Fibroblast of lung (primary cell): ENCODE results near the gene FASTKD1. TPM values are rescaled to one million over a fixed set of nuclear protein-coding genes. Genes with fewer than 3 reads are reported as not detected.

Experiments used
- DNase-seq, 2 donors: peaks; one replicate each; pipeline versions ENCODE4 v3.0.0 to v3.0.0-alpha.2; 2010; ENCODE audit warnings: low read depth in 2 of 2
- H2AFZ ChIP-seq: 2 replicates; pipeline ENCODE4 v1.5.1; 2012; ENCODE audit warnings: low read length, control low read depth, inconsistent platforms
- H3K27ac ChIP-seq: 2 replicates; pipeline ENCODE4 v1.5.1; 2011; ENCODE audit warnings: low read length, control low read depth; ENCODE audit not compliant: insufficient read depth
- H3K27me3 ChIP-seq: 2 replicates; pipeline ENCODE4 v1.5.1; 2011; ENCODE audit warnings: mild to moderate bottlenecking, low read length; ENCODE audit not compliant: control insufficient read depth, insufficient read depth
- H3K36me3 ChIP-seq: 2 replicates; pipeline ENCODE4 v1.5.1; 2011; ENCODE audit warnings: low read length; ENCODE audit not compliant: control insufficient read depth, insufficient read depth
- H3K4me1 ChIP-seq: 2 replicates; pipeline ENCODE4 v1.5.1; 2011; ENCODE audit warnings: low read length; ENCODE audit not compliant: control insufficient read depth, insufficient read depth; ENCODE audit errors: extremely low read depth
- H3K4me2 ChIP-seq: 2 replicates; pipeline ENCODE4 v1.5.1; 2011; ENCODE audit warnings: low read length, control low read depth; ENCODE audit not compliant: insufficient read depth; ENCODE audit errors: extremely low read depth
- H3K4me3 ChIP-seq, 4 experiments: fragments of 200-600 bp in 1 of 4; sonication (generic) in 1 of 4; replicated peaks in 1 of 4; 2 replicates each; pipeline ENCODE4 v1.5.1; 2011 to 2016; ENCODE audit warnings: low read length in 4 of 4, low read depth in 3 of 4, mild to moderate bottlenecking in 3 of 4, control low read depth in 2 of 4, inconsistent platforms in 1 of 4, mixed read lengths in 1 of 4; ENCODE audit not compliant: insufficient read depth in 1 of 4; ENCODE audit errors: control extremely low read depth in 1 of 4
- H3K79me2 ChIP-seq: 2 replicates; pipeline ENCODE4 v1.5.1; 2012; ENCODE audit warnings: mild to moderate bottlenecking, low read length, inconsistent platforms; ENCODE audit not compliant: control insufficient read depth, insufficient read depth
- H3K9ac ChIP-seq: 2 replicates; pipeline ENCODE4 v1.5.1; 2011; ENCODE audit warnings: mild to moderate bottlenecking, low read length, control low read depth; ENCODE audit not compliant: insufficient read depth
- H3K9me3 ChIP-seq: 2 replicates; pipeline ENCODE4 v1.5.1; 2012; ENCODE audit warnings: low read depth, low read length; ENCODE audit not compliant: control insufficient read depth, insufficient read depth
- H4K20me1 ChIP-seq: 2 replicates; pipeline ENCODE4 v1.5.1; 2011; ENCODE audit warnings: low read length; ENCODE audit not compliant: control insufficient read depth, insufficient read depth; ENCODE audit errors: extremely low read depth
- CTCF ChIP-seq, 2 donors: IDR thresholded peaks in 1 of 2; conservative IDR thresholded peaks in 1 of 2; 1 replicate in 1 of 2; 2 replicates in 1 of 2; pipeline ENCODE4 v1.5.1; 2011 to 2012; ENCODE audit warnings: low read length in 2 of 2, control low read depth in 1 of 2, inconsistent platforms in 1 of 2, low read depth in 1 of 2, mild to moderate bottlenecking in 1 of 2
- EZH2 ChIP-seq: IDR thresholded peaks from 2 replicates; pipeline ENCODE4 v1.5.1; 2012; ENCODE audit warnings: low read length, control low read depth, mild to moderate bottlenecking; ENCODE audit errors: missing control alignments
- polyA plus RNA-seq, 2 donors: library from polyadenylated mRNA; depleted of rRNA in 1 of 2; stranded (reverse) in 1 of 2; unstranded in 1 of 2; fragments of >200 nt; gene quantifications; 2 replicates each; pipeline ENCODE4 v1.2.1, GENCODE V29; 2011 to 2012; ENCODE audit warnings: missing spikeins in 1 of 2
- total RNA-seq: library from RNA; depleted of rRNA; stranded (reverse); fragments of >200 nt; gene quantifications from 2 replicates; pipeline ENCODE4 v1.2.1, GENCODE V29; 2014

Gene FASTKD1
- total and polyA plus RNA-seq, 2 donors (not counting 1 experiment from before 2014, with no cell fraction given): 11.8 to 19.3 TPM

GRCh38 chr2:169510496-169510895 is 63.2 kb downstream of the FASTKD1 start:
- H3K4me1 ChIP-seq: peaks cover 8% of the 10 kb centered on the region
- no peaks in the 10 kb centered on the region for H3K79me2 ChIP-seq
- no peak overlapping the region for H3K9ac ChIP-seq
- no peak overlapping the region for H3K4me2 ChIP-seq
- TF ChIP-seq EZH2 (no peak), CTCF (conservative IDR thresholded peaks at IDR 0.05 in 1 of 2, IDR thresholded peaks at IDR 0.05 in 1 of 2; ENCODE audit: low read depth in 1 of 2, low read length in 2 of 2) (no peak)
- no peaks in the 10 kb centered on the region for H3K27me3 ChIP-seq
- H2AFZ ChIP-seq: no peak overlapping the region
- no peak overlapping the region for H3K4me3 ChIP-seq
- no peak overlapping the region for H3K27ac ChIP-seq
- no peak for DNase-seq
- no peaks in the 10 kb centered on the region for H3K9me3 ChIP-seq
- H3K36me3 ChIP-seq: no peaks in the 10 kb centered on the region
- H4K20me1 ChIP-seq: no peaks in the 10 kb centered on the region

- no peak overlapping the region for H3K4me2 ChIP-seq
- no peaks in the 10 kb centered on the region for H3K27me3 ChIP-seq
- H3K9me3 ChIP-seq: no peaks in the 10 kb centered on the region
- no peaks in the 10 kb centered on the region for H3K79me2 ChIP-seq
- H3K4me3 ChIP-seq: peak overlapping the region in 1 of 4 experiments; percentile 6
- DNase-seq: no peak
- no peak overlapping the region for H2AFZ ChIP-seq
- H4K20me1 ChIP-seq: no peaks in the 10 kb centered on the region
- H3K36me3 ChIP-seq: no peaks in the 10 kb centered on the region
- H3K4me1 ChIP-seq: peaks cover 8% of the 10 kb centered on the region
- H3K27ac ChIP-seq: no peak overlapping the region
- no peak overlapping the region for H3K9ac ChIP-seq
- TF ChIP-seq EZH2 (no peak), CTCF (conservative IDR thresholded peaks at IDR 0.05 in 1 of 2, IDR thresholded peaks at IDR 0.05 in 1 of 2; ENCODE audit: low read depth in 1 of 2, low read length in 2 of 2) (no peak)
These were observed 63.7 kb downstream of the FASTKD1 start for GRCh38 chr2:169509955-169510354.

- H3K27ac ChIP-seq: peak within 1 kb of the TSS; percentile 37
- TF ChIP-seq CTCF (conservative IDR thresholded peaks at IDR 0.05 in 1 of 2, IDR thresholded peaks at IDR 0.05 in 1 of 2; ENCODE audit: low read depth in 1 of 2, low read length in 2 of 2) (no peak), EZH2 (no peak)
- no peak within 1 kb of the TSS for H2AFZ ChIP-seq
- H3K4me1 ChIP-seq: peaks cover 8% of the 10 kb centered on the region
- no peaks in the 10 kb centered on the region for H3K9me3 ChIP-seq
- no peaks in the 10 kb centered on the region for H3K79me2 ChIP-seq
- H3K4me3 ChIP-seq: peak within 1 kb of the TSS in 2 of 4 experiments; percentile 6 to 16
- peak; percentile 44 to 83 for DNase-seq
- no peaks in the 10 kb centered on the region for H3K36me3 ChIP-seq
- H4K20me1 ChIP-seq: no peaks in the 10 kb centered on the region
- H3K9ac ChIP-seq: no peak within 1 kb of the TSS
- no peaks in the 10 kb centered on the region for H3K27me3 ChIP-seq
- H3K4me2 ChIP-seq: peak within 1 kb of the TSS; percentile 51
These were observed 64.3 kb downstream of the FASTKD1 start, which contains the start of gene KLHL41 for GRCh38 chr2:169509298-169509885. Gene KLHL41 (plus strand): TSS chr2:169509702. CDS start chr2:169509779, 77 bp downstream.
